Choroid plexus epithelial cell (primary cell): Measurements from ENCODE around the gene IL5.

ENCODE experiments used
- DNase-seq: peaks from one replicate; pipeline ENCODE4 v3.0.0-alpha.2; 2010; ENCODE audit warnings: low read depth
- H3K4me3 ChIP-seq: 2 replicates; pipeline ENCODE4 v1.5.1; 2011; ENCODE audit warnings: low read depth, mild to moderate bottlenecking, control low read depth, low read length, moderate library complexity
- CTCF ChIP-seq: conservative IDR thresholded peaks from 2 replicates; pipeline ENCODE4 v1.5.1; 2011; ENCODE audit warnings: low read depth, mild to moderate bottlenecking, control low read depth, inconsistent platforms, low read length, moderate library complexity

The IL5 gene

GRCh38 chr5:132500931-132501628 is 42.2 kb downstream of the IL5 start:
- no peak overlapping the region for H3K4me3 ChIP-seq
- peak; percentile 75 for DNase-seq
- peak; percentile 90 for TF ChIP-seq CTCF

GRCh38 chr5:132500244-132500930 is 42.9 kb downstream of the IL5 start:
- no peak for TF ChIP-seq CTCF
- no peak for DNase-seq
- H3K4me3 ChIP-seq = no peak overlapping the region

- DNase-seq = no peak
- no peak overlapping the region for H3K4me3 ChIP-seq
- TF ChIP-seq CTCF = no peak
These were observed 43.7 kb downstream of the IL5 start for GRCh38 chr5:132499440-132500243.

GRCh38 chr5:132498686-132499271 is 44.5 kb downstream of the IL5 start:
- no peak overlapping the region for H3K4me3 ChIP-seq
- no peak for DNase-seq
- TF ChIP-seq CTCF = no peak

GRCh38 chr5:132498152-132498551 is 45.2 kb downstream of the IL5 start:
- no peak for DNase-seq
- H3K4me3 ChIP-seq = no peak overlapping the region
- TF ChIP-seq CTCF = no peak

GRCh38 chr5:132497488-132497997 is 45.8 kb downstream of the IL5 start:
- DNase-seq = peak; percentile 89
- peak overlapping the region; percentile 67 for H3K4me3 ChIP-seq
- no peak for TF ChIP-seq CTCF
